ENCODE data around the gene ZDHHC11B.
A peak's percentile ranks its signal among the peaks of the same experiment; 100 is the strongest.

Gene ZDHHC11B

DNA sequence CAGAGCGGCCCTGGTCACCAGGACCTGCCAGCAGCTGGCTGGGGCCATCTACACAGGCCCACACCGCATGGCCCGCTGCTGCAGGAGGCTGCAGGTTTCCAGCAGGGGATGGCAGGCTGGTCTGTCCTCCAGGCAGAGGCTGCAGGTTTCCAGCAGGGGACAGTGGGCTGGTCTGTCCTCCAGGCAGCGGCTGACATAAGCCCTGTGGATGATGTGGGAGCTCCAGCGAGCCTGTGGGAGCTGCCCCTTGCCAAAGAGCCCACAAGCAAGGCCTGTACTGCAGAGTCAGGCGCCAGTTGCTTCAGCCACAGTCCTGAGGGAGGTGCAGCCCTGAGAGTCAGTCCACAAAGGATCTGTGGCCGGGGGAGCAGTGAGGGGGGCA lies 109.9 kb downstream of the ZDHHC11B start:
- TF ChIP-seq, protein P1, sequence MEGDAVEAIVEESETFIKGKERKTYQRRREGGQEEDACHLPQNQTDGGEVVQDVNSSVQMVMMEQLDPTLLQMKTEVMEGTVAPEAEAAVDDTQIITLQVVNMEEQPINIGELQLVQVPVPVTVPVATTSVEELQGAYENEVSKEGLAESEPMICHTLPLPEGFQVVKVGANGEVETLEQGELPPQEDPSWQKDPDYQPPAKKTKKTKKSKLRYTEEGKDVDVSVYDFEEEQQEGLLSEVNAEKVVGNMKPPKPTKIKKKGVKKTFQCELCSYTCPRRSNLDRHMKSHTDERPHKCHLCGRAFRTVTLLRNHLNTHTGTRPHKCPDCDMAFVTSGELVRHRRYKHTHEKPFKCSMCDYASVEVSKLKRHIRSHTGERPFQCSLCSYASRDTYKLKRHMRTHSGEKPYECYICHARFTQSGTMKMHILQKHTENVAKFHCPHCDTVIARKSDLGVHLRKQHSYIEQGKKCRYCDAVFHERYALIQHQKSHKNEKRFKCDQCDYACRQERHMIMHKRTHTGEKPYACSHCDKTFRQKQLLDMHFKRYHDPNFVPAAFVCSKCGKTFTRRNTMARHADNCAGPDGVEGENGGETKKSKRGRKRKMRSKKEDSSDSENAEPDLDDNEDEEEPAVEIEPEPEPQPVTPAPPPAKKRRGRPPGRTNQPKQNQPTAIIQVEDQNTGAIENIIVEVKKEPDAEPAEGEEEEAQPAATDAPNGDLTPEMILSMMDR (IDR thresholded peaks at IDR 0.05; ENCODE audit: low read depth, low read length) = peak; percentile 40; the same call in 1 of the 2 replicates
- H3K4me3 ChIP-seq (ENCODE audit: low read depth, low read length) = no peak overlapping the region
- H3K27ac ChIP-seq = no peak overlapping the region
- peaks cover 53% of the 10 kb centered on the region for H3K27me3 ChIP-seq (ENCODE audit: insufficient read depth, low read depth, severe bottlenecking)
- H3K9me3 ChIP-seq (ENCODE audit: severe bottlenecking) = no peaks in the 10 kb centered on the region
- DNase-seq = peak; percentile 55
- H3K36me3 ChIP-seq = no peaks in the 10 kb centered on the region

DNA sequence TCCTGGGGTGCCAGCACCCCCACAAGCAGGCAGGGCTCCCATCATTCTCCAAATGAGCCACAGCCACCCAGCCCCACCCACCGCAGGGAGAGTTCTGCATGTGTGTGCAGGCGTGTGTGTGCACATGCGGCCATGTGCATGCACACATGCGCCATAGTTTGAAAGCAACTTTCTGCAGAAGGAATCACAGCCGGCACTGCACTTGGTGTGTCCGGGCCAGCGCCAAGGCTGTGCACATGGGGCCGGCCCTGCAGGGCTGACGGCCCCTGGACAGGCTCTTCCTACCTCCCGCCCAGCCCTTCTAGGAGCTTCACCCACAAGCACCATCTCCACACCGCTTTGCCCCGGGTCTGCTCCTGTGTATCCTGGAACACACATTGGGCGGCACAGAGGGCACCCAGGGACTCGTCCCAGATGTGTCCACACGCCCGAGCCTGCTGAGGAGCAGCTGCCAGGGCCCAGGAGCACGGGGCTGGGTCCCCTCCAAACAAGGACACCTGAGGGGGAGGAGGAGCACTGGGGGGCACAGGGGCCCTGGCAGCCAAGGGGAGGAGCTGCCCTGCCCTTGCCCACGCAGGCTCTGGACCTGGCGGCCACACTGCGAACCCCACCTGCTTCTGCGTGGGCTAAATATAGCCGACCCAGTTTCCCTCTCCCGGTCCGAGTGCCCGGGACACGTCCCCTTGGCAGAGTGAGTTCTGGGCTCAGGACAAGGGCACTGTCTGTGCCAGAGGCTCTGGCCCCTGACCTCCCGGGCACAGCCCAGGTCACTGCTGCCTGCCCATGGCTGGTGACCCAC lies 110.5 kb downstream of the ZDHHC11B start:
- Histone ChIP-seq H3K9me3 (ENCODE audit: severe bottlenecking) (no peaks in the 10 kb centered on the region), H3K36me3 (no peaks in the 10 kb centered on the region; the same call in 1 of the 2 replicates), H3K4me3 (ENCODE audit: low read depth, low read length) (no peak overlapping the region), H3K27me3 (ENCODE audit: insufficient read depth, low read depth, severe bottlenecking) (peaks cover 53% of the 10 kb centered on the region), H3K27ac (no peak overlapping the region)
- no peak for DNase-seq
- TF ChIP-seq, protein P1 (IDR thresholded peaks at IDR 0.05; ENCODE audit: low read depth, low read length) = no peak

DNA sequence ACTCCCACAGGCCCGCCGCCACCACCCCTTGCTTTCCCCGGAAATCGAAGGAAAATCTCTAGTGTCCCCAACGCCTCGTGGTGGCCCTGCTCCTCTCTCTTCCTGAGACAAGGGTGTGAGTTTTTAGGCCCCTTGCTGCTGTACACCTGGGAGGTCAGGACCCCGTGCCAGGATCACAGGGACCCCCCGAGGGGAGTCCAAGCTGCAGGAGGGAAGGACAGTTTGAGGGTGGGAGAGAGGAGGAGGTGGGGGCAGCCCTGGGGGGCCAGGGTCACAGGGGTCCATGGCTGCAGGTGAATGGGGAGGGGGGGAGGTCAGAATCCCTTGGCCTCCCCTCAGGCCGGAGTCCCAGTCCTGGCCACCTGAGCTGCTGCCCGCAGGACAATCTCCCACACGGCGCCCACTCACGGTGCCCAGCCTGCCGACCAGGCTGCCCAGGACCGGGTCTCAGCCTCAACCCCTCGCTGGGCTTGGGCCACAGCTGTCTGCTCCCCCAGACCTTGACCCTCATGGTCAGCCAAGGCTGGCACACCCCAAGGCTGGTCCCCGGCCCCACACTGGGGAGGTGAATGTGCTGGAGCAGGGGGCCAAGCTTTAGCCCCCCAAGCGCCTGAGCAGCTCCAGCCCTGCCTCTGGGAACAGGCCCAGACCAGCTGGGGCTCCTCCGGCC lies 111.2 kb downstream of the ZDHHC11B start:
- TF ChIP-seq, protein P1 (IDR thresholded peaks at IDR 0.05; ENCODE audit: low read depth, low read length) = no peak
- Histone ChIP-seq H3K4me3 (ENCODE audit: low read depth, low read length) (no peak overlapping the region), H3K27ac (no peak overlapping the region), H3K27me3 (ENCODE audit: insufficient read depth, low read depth, severe bottlenecking) (peaks cover 53% of the 10 kb centered on the region), H3K9me3 (ENCODE audit: severe bottlenecking) (no peaks in the 10 kb centered on the region), H3K36me3 (peaks cover 7% of the 10 kb centered on the region)
- DNase-seq = no peak

DNA sequence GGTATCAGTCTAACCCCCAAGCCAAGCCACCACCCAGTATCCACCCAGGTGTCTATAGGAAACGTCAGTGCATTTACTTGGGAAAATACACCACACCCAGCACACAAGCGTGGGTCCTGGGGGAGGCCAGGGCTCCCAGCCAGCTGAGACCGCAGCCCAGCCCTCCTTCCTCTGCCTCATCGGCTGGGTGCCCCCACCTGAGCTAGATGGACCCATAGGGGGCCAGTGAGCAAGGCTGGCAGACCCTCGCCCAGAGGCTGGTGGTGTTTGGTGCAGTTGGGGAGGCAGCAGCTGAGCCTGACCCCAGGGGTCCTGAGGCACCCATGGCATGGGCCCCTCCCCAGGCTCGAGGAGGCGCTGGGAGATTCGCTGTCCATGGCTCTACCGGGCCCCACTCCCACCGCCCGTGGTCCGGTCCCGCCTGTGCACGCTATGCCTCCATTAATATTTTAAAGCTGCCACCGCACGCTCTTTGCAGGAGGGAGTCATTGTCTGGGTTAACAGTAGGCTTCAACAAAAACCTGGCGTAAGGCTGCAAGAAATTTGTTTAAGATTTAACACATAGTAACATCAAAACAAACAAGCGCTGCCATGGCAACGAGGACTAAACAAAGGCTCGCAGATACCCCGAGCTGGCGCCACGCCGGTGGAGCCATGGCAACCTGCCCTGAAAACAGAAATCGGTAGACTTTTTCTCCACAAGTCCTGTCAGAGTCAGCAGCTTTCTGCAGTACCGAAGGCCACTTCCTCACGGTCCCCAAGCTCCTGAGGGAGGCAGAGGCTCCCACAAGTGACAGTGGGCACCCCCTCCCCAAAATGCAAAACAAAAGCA lies 112.0 kb downstream of the ZDHHC11B start:
- Histone ChIP-seq H3K36me3 (peaks cover 7% of the 10 kb centered on the region), H3K27ac (no peak overlapping the region), H3K4me3 (ENCODE audit: low read depth, low read length) (no peak overlapping the region), H3K27me3 (ENCODE audit: insufficient read depth, low read depth, severe bottlenecking) (peaks cover 49% of the 10 kb centered on the region), H3K9me3 (ENCODE audit: severe bottlenecking) (no peaks in the 10 kb centered on the region)
- peak; percentile 55 for DNase-seq
- TF ChIP-seq, protein P1 (IDR thresholded peaks at IDR 0.05; ENCODE audit: low read depth, low read length) = 0 out of 2 replicates have a peak, but pooled peaks have one; percentile 25

DNA sequence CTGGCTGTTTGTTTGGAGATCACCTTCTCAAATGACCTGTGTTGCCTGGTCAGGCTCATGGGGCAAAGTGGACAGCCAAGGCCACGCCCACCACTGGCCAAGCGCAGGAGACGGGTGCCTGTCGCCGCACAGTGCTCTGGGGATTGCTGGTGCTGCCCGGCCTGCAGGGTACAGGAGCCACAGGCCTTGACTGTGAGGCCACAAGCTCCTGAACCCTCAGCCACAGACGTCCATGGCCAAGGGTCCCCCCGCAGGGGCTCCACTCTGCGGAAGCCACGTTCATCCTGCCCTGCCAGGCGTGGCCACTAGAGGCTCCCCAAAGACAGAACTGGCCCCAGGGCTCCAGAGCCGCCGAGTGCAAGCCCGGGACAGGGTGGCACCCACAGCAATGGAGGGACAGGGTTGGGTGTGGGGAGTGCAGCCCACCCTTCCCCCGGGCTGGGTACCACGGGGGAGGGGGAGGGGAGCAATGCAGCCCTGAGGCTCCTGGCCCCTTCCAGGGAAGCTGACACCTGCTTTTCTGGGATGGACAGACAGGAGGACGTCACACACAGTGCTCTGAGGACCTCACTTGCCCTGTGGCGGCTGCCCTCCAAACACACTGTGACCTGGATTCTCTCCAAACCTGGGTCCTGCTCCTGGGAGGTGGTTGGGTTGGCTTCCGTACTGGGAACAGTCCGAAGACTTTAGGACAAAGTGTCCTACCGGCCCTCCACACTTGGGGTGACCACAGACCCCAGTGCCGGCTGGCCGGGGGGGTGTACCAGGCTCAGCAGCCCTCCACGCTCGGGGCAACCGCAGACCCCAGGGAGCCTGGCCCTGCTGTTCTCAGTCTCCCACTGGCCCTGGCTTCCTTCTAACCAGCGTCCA lies 112.8 kb downstream of the ZDHHC11B start:
- peaks cover 41% of the 10 kb centered on the region for H3K27me3 ChIP-seq (ENCODE audit: insufficient read depth, low read depth, severe bottlenecking)
- TF ChIP-seq, protein P1 (IDR thresholded peaks at IDR 0.05; ENCODE audit: low read depth, low read length) = peak; percentile 98
- H3K36me3 ChIP-seq = peaks cover 16% of the 10 kb centered on the region
- no peaks in the 10 kb centered on the region for H3K9me3 ChIP-seq (ENCODE audit: severe bottlenecking)
- no peak overlapping the region for H3K4me3 ChIP-seq (ENCODE audit: low read depth, low read length)
- H3K27ac ChIP-seq = no peak overlapping the region; the same call in 1 of the 2 replicates
- peak; percentile 90 for DNase-seq

Measured in WERI-Rb-1 (cell line).